ENCODE measurements around the gene RIOK2. TPM values are rescaled to one million over a fixed set of nuclear protein-coding genes. Genes with fewer than 3 reads are reported as not detected.

The RIOK2 gene
- 16.0 and 19.3 TPM in 2 replicates for total RNA-seq

DNA sequence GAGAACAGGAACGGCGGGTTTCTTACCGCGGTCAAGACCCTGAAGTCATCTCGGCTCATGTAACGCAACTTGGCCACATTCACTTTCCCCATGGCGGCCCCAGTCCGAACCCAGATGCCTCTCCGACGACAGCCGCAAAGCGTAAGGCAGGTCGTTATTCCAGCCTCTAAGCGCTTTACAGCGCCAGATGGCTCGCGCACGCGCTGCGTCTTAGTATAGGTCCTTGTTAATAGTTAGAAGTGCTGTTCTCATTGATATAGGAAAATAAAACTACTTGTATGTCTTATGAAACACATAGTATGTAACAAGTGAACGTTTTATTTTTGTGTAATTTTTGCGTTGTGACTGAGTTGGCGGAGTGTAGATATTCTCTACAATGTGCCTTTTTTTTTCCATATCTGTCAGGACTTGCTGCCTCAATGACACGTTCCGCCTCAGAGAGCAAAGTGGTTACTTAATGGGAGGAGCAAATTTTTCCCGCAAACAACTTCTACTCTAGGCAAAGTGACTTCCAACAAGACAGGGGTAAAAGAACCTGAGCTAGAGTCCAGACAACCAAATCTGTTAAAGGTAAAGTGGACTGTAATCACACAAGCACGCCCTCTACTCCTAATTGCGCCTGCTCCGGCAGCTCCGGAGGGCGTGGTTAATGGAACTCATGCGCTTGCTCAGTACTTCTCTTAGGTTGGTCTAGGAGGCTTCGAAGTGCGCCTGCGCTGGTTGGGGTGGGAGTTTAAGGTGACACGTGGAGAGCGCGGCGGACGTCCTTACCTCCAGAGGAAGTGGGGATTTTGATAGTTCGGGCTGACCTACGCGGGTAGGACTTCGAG lies at the start of gene RIOK2:
Gene RIOK2 (minus strand): TSS at position 148 of the 830 bp plus-strand sequence. CDS start 56 bp downstream, at position 92.

GRCh38 chr5:97142521-97143254 lies 40.4 kb downstream of the RIOK2 start, which contains the start of gene LIX1:
TSS of gene LIX1 (minus strand) at chr5:97142611. CDS start at chr5:97142576, 35 bp downstream.

Other genes starting within 250 kb of the RIOK2 start
- gene LNPEP, start 247.2 kb downstream of the RIOK2 start, total RNA-seq, result 38.6 and 53.9 TPM in 2 replicates
- gene LIX1, start 40.6 kb downstream of the RIOK2 start, total RNA-seq, result not detected in 2 replicates